NCI-H1417 (cell line): Measurements from ENCODE around the gene SLC22A14.
"Not testable (repeated sequence)": the region's sequence is repeated elsewhere in the genome, so short reads cannot be mapped to it uniquely, and the experiment has no call there.

Experiments
- DNase-seq, 3 experiments: peaks; one replicate each; lab custom pipeline; 2025; lab: John Stamatoyannopoulos, UW

The SLC22A14 gene

GRCh38 chr3:38271553-38271952 lies 10.5 kb upstream of the SLC22A14 start:
- DNase-seq = no peak

- no peak for DNase-seq
Observed at GRCh38 chr3:38274864-38275649, 7.0 kb upstream of the SLC22A14 start.

GRCh38 chr3:38275658-38276057 lies 6.4 kb upstream of the SLC22A14 start:
- DNase-seq = no peak

- no peak for DNase-seq
Observed at GRCh38 chr3:38276081-38276916, 5.8 kb upstream of the SLC22A14 start.

GRCh38 chr3:38276917-38277630 lies 5.0 kb upstream of the SLC22A14 start:
- DNase-seq = no peak

- DNase-seq = no peak
Observed at GRCh38 chr3:38278841-38279240, 3.3 kb upstream of the SLC22A14 start.

- DNase-seq = no peak
Observed at GRCh38 chr3:38283810-38284755, 2.0 kb downstream of the SLC22A14 start.

GRCh38 chr3:38284756-38285150 lies 2.7 kb downstream of the SLC22A14 start:
- no peak for DNase-seq

- DNase-seq = not testable (repeated sequence)
Observed at GRCh38 chr3:38289286-38290217, 7.5 kb downstream of the SLC22A14 start.

GRCh38 chr3:38297053-38297452 lies 15.0 kb downstream of the SLC22A14 start:
- DNase-seq = not testable (repeated sequence)

GRCh38 chr3:38297537-38297936 lies 15.4 kb downstream of the SLC22A14 start:
- DNase-seq = no peak

GRCh38 chr3:38297947-38298711 lies 16.0 kb downstream of the SLC22A14 start:
- peak in 1 of 3 experiments; percentile 3 for DNase-seq

GRCh38 chr3:38306941-38307340 lies 24.8 kb downstream of the SLC22A14 start:
- DNase-seq = no peak

- no peak for DNase-seq
Observed at GRCh38 chr3:38307599-38307998, 25.5 kb downstream of the SLC22A14 start.

GRCh38 chr3:38308456-38308855 lies 26.4 kb downstream of the SLC22A14 start:
- no peak for DNase-seq

- no peak for DNase-seq
Observed at GRCh38 chr3:38311476-38311875, 29.4 kb downstream of the SLC22A14 start.

GRCh38 chr3:38311941-38312340 lies 29.8 kb downstream of the SLC22A14 start:
- DNase-seq = no peak

GRCh38 chr3:38312356-38312755 lies 30.3 kb downstream of the SLC22A14 start:
- DNase-seq = no peak

- no peak for DNase-seq
Observed at GRCh38 chr3:38313263-38313662, 31.2 kb downstream of the SLC22A14 start.
